Activated naive CD8-positive, alpha-beta T cell treated with anti-CD3 and anti-CD28 coated beads, Interleukin-2, amount 10 ng/mL, durations not matched to agents 7 days and 5 days (primary cell): ENCODE data around the gene IRAK1BP1. TPM values are rescaled to one million over a fixed set of nuclear protein-coding genes. Genes with fewer than 3 reads are reported as not detected.

Experiments used
- total RNA-seq, 2 experiments: library from RNA; stranded (reverse); gene quantifications; one replicate each; pipeline ENCODE4 v1.2.3, GENCODE V29; 2021

Gene IRAK1BP1
- total RNA-seq, 2 experiments from 2014 or later = 3.0 to 3.1 TPM

Other genes with a start within 250 kb of the IRAK1BP1 start
- 10 to 100 TPM; 33.2 to 34.3 TPM for gene PHIP, start 210.7 kb downstream of the IRAK1BP1 start, total RNA-seq